Left kidney (tissue), 2 donors: ENCODE results near the gene HNRNPUL1. TPM values are rescaled to one million over a fixed set of nuclear protein-coding genes. Genes with fewer than 3 reads are reported as not detected.

ENCODE experiments used
- DNase-seq: peaks from one replicate; pipeline ENCODE4 v3.0.0-alpha.2; 2013
- polyA plus RNA-seq: library from polyadenylated mRNA; unstranded; fragments of 120-200 nt; gene quantifications from one replicate; pipeline ENCODE4 v1.2.1, GENCODE V29; 2013; ENCODE audit not compliant: insufficient read length

HNRNPUL1 gene
- polyA plus RNA-seq, 1 donor: 214 TPM

DNA sequence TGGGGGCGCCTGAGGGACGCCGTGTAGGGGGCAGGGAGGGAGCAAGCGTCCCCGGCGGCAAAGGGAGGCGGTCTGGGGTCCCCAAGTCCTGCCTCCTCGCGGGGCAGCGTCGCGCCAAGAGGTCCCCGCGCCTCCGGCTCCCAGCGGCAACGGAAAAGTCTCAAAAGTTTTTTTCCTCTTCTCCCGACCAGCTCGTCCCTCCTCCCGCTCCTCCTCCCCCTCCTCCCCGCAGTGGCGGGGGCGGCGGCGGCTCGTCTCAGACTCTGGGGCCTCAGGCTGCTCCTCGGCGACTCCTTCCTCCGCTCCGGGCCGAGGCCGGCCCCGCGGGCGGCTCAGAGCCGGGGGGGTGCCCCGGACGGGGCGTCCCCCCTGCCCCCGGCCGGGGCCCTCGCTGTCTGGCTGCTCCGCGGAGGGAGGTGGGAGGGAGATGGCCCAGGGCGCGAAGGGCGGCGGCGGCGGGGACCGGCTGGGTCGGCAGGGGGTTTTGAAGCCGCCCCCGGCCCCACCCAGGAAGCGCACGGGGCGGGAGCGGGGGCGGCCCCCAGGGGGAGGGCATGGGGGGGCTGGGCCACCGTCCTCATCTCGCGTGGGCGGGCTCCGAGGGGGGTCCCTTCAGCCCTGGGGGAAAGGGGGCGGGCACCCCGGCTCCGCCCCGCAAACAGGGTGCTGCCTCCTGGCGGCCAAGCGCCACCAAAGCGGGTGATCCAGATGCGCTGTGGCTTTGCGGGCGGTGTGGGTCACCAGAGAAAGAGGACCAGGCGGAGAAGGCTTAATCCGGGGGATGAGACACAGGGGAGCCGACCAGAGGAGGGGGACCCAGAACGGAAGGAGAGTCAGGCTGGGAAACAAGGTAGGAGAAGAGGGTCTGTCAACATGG is 89.5 kb downstream of the HNRNPUL1 start, which contains the start of gene TGFB1:
Gene TGFB1 (minus strand): TSS at position 457 of the 877 bp plus-strand sequence. CDS start 878 bp downstream, outside the sequence.
- peak; percentile 72 for DNase-seq

GRCh38 chr19:41354343-41354953 is 90.3 kb downstream of the HNRNPUL1 start:
- no peak for DNase-seq

DNA sequence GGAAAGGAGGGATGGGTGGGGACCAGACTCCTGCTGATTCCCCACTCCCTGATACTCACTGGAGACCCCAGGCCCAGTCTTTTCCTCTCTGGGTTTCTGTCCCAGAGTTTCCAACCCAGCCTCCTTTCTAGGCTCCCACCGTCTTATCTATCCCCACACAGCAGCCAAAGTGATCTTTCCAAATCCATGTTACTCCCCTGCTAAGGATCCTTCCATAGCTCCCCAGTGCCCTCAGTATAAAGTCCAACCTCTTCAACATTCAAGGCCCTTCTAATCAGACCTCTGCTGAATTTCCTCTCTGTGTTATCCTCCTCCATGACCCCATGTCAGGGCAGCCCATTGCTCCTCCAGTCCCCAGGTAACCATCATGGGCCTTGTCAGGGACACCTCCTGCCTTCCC is 90.9 kb downstream of the HNRNPUL1 start:
- no peak for DNase-seq

DNA sequence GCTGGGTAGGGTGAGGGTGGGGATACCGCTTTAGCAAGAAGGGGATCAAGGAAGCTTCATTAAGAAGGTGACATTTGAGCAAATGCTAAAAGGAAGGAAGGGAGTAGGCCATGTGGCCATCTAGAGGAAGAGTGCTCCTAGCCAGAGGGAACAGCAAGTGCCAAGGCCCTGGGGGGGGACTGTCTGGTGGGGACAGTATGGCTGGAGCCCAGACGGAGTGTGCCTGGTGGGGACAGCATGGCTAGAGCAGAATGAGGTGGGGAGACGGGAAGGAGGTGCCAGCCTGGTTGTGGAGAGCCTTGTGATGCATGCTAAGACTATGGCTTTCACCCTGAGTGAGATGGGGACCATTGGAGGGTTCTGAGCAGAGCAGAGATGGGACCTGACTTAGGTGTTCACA is 91.6 kb downstream of the HNRNPUL1 start:
- no peak for DNase-seq

DNA sequence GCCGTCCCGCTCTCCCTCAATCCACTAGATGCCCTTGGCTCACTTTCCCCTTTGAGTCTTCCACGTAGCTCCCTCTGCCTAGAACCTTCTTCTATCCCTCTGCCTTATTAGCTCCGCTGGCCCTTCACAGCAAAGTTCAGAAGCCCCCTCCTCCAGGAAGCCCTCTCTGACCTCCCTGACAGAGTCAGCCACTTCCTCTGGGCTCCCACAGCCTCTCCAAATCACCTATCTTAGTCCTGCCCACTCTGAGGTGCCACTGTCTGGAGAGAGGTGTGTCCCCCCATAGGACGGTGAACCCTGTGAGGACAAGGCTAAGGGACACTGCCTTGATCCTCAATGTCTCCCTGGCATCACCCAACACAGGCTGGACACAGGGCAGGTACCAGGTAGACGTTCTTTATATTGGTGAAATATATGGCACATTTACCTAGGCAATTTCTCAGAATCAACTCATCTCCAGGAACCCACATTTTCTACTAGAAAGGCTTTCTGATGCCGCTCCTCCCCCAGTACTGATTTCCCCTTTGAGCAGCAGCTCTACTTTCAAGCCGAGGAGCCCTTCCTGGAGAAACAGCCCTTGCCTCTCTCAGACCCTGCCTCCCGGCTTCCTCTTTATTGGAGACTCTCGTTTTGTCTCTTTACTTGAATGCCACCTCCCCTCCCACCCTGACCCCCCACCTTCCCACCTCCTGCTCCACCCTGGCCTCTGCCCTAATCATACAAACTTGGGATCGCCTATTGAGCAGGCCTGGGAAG is 93.0 kb downstream of the HNRNPUL1 start:
- DNase-seq: no peak

Other genes with a start within 250 kb of the HNRNPUL1 start
- gene CYP2A13, start 175.9 kb upstream of the HNRNPUL1 start, polyA plus RNA-seq: not detected
- 0.28 TPM for gene CYP2F1, start 149.9 kb upstream of the HNRNPUL1 start, polyA plus RNA-seq
- gene CYP2S1, start 71.2 kb upstream of the HNRNPUL1 start, polyA plus RNA-seq: 0.52 TPM
- 35.4 TPM for gene AXL, start 45.1 kb upstream of the HNRNPUL1 start, polyA plus RNA-seq
- gene CCDC97, start 45.8 kb downstream of the HNRNPUL1 start, polyA plus RNA-seq: 31.0 TPM
- gene TGFB1, start 89.5 kb downstream of the HNRNPUL1 start, polyA plus RNA-seq: 30.8 TPM
- gene B9D2, start 99.8 kb downstream of the HNRNPUL1 start, polyA plus RNA-seq: 7.3 TPM
- gene TMEM91, start 112.2 kb downstream of the HNRNPUL1 start, polyA plus RNA-seq: 19.5 TPM
- gene EXOSC5, start 133.0 kb downstream of the HNRNPUL1 start, polyA plus RNA-seq: 13.9 TPM
- 31.1 TPM for gene BCKDHA, start 133.4 kb downstream of the HNRNPUL1 start, polyA plus RNA-seq
- gene B3GNT8, start 163.0 kb downstream of the HNRNPUL1 start, polyA plus RNA-seq: 3.0 TPM
- gene DMAC2, start 175.5 kb downstream of the HNRNPUL1 start, polyA plus RNA-seq: 55.7 TPM
- 6.3 TPM for gene ERICH4, start 178.8 kb downstream of the HNRNPUL1 start, polyA plus RNA-seq